Stimulated activated CD8-positive, alpha-beta memory T cell treated with anti-CD3 and anti-CD28 coated beads, Interleukin-4, amount 100 ng/mL, for 24 hours (primary cell): Measurements from ENCODE around the gene TMEM8B.
A peak's percentile ranks its signal among the peaks of the same experiment; 100 is the strongest.

ENCODE experiments used
- DNase-seq: peaks from one replicate; pipeline ENCODE4 v3.0.0-alpha.2; 2020; ENCODE audit warnings: low read depth

The TMEM8B gene

DNA sequence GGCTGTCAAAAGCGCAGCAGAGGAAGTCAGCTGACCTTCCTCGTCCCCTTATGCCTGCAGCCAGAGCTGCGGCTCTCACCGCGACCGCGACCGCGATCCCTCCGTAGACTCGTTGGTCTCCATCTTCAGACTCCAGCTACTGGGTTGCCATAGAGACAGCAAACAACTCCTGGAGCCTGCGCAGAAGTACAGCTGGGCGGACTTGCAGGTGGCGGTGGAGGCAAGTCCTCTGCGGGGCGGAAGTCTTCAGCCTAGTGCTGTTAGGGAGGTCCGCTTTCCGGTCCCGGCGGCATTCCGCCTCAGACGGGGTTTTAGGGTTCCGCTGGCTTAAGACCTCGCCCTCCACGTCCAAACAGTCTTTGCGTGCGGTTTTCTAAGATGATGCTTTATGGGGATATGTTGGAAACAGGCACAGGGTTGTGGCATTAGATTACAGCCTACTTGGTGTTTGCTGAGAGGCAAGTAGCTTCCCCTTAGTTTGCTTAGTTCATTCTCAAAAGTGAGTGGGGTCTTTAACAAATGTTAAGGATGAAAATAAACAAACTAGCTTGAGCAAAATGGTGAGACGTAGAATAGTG lies 16.9 kb upstream of the TMEM8B start, which contains the start of gene SPAG8:
TSS of gene SPAG8 (minus strand) at position 238 of the 578 bp plus-strand sequence. CDS start at position 123, 115 bp downstream.
- peak; percentile 94 for DNase-seq

- no peak for DNase-seq
Measured at GRCh38 chr9:35813434-35814105, 15.5 kb upstream of the TMEM8B start.

DNA sequence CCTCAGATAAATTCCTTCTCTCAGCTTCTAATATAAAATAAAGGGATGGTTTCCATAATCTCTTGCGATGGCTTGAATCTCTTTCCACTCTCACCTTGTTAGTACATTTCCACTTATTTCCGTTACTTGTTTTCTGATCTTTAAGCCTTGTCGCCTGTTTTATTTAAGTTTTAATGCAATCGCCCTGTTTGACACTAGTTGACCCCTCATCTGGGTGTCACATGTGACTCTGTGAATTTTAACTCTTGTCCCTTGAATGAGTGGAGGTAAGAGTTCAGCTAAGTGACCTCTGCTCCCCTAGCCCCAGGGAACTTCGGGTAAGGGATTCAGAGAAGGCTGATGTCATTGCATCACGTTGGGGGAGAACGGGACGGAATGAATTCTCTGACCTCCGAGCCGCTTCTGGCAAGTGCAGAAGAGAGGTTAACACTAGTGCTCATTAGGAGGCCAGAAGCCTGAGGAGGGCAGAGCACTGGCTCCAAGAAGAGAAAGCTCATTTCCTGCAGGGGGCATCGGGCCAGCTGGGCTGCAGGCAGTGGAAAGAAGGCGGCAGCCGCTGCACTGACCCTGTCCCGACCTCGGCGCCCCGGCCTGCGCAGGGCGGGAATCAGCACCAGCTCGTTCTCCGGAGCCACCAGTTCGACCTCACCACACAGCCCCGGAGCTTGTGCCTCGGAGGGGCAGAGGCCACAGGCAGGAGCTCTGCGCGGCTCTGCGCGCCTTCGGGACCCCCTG lies 14.8 kb upstream of the TMEM8B start:
- peak; percentile 21 for DNase-seq

DNA sequence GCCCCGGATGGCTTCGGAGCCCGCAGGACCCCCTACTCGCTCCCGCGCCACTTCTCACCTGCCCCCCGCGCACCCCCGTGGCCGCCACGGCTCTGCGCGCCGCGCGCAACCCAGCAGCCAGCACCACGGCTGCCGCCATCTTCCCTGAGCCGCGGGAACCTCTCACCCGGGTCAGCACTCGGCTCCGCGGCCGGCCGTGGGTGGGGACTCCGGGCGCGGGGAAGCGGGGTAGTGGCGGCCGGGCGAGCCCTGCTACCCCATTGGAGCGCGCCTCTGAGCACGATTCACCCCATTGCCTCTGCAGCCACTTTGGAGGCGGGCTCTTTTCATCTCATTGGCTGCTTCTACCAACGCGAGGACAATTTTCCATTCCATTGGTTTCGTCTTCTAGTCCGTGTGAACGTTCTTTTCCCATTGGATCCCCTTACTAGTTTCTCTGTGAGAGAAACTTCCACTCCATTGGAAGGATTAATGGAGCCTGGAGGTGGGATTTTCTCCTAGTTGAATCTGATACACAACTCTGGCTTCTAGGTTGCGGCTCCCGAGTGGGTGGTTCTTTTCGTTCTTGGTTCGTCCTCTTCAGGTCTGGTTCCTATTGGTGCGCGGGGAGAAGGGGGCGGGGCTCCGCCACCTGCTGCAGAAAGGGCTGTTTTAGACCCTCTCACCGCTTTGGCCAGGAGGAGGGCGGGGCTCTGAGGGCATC lies 14.0 kb upstream of the TMEM8B start, which contains the start of gene HINT2:
TSS of gene HINT2 (minus strand) at position 202 of the 703 bp plus-strand sequence. CDS start at position 139, 63 bp downstream.
- DNase-seq = peak; percentile 95

GRCh38 chr9:35816708-35817107 lies 12.3 kb upstream of the TMEM8B start:
- DNase-seq = no peak

GRCh38 chr9:35818341-35818740 lies 10.7 kb upstream of the TMEM8B start:
- no peak for DNase-seq

DNA sequence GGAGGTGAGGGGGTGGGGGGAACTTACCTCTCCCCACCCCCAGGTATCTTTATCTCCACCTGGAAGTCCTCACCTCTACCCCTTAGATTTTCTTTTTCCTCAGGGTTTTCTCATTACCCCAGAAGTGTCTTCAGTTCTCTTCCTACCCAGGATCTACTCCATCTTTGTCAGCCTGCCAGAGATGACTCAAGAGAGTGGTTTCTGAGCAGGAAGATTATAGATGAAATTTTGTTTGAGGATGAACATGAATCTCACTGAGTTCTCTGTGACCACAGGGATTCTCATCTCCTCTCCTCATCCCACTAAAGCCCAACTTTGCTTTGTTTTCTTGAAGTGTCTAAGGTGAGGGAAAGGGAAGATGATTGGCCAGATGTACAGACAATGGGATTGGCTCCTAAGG lies 9.0 kb upstream of the TMEM8B start:
- no peak for DNase-seq

DNA sequence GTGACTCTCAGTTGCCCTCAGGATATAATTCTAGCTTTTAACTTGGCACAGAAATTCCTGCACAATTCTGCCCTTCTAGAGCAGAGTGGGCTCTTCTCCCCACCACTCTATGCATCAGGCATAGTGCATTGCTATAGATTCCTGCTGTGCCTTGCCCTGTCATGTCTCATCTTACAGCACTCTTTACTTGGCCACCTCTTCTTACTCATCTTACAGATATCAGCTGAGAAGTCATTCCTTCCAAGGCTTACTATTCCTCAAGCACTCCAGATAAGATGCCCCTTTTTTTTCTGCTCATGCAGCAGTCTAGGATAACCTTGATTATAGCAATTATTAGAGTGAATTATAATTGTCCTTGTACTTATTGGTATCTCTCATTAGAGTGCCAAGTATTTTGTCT lies 6.1 kb upstream of the TMEM8B start:
- DNase-seq = no peak

GRCh38 chr9:35826071-35826701 lies 2.8 kb upstream of the TMEM8B start:
- no peak for DNase-seq

DNA sequence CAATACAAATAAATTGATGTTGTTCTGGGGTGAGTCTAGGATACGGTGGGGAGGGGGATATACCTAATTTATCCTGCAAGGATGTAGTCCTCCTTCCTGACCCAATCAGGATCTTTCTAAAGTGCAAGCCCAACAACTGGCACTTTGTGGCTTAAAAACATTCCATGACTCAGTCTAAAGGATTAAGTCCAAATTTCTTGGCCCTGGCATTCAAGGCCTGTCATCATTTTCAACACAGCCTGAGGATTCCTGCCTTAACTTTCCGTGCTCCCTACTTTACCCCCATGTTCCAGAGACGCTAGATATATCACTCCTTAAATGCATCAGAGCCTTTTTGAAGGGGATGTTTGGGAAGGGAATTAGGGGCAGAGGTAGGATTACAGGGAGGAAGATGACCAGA lies 1.5 kb upstream of the TMEM8B start:
- DNase-seq = no peak

GRCh38 chr9:35828716-35829083 lies 328 bp upstream of the TMEM8B start, which contains the start of gene FAM221B:
Gene FAM221B, minus strand, starts transcription at chr9:35828732. Its CDS starts 2,571 bp downstream, at chr9:35826161.
- DNase-seq = no peak

DNA sequence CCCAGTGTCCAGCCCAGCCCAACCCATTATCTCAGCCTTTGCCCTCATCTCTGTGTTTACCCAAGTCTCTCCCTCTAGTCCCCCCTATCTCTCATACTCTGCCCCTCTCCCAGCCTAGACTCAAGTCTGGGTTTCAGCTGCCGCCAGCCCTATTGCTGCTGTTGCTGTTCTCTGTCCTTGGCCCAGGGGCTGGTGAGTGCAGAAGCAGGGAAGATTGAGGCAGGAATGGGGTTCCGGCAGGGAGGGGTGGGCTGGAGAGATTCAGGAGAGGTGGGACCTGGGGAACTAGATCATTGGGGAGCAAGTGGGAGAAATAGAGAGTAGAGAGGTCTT lies 702 bp downstream of the TMEM8B start:
- no peak for DNase-seq

DNA sequence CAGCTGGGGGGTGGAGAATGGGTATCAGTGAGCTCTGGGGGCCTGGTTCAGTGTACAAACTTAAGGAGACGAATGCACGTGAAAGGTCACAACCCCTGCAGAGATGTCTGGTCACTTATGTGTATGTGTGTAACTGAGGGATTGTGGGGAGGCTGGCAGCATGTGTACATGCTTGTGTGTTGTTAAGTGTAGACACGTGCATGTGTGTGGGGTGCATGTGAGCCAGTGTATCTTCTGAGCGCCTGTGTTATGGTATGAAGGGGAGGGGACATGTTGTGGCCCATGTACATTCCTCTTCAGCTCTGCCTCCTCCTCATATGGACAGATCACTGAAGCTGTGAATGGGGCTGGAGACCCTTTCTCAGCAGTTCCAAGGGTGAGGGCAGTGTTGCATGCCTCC lies 2.0 kb downstream of the TMEM8B start:
- no peak for DNase-seq

GRCh38 chr9:35832814-35833213 lies 3.8 kb downstream of the TMEM8B start:
- no peak for DNase-seq

DNA sequence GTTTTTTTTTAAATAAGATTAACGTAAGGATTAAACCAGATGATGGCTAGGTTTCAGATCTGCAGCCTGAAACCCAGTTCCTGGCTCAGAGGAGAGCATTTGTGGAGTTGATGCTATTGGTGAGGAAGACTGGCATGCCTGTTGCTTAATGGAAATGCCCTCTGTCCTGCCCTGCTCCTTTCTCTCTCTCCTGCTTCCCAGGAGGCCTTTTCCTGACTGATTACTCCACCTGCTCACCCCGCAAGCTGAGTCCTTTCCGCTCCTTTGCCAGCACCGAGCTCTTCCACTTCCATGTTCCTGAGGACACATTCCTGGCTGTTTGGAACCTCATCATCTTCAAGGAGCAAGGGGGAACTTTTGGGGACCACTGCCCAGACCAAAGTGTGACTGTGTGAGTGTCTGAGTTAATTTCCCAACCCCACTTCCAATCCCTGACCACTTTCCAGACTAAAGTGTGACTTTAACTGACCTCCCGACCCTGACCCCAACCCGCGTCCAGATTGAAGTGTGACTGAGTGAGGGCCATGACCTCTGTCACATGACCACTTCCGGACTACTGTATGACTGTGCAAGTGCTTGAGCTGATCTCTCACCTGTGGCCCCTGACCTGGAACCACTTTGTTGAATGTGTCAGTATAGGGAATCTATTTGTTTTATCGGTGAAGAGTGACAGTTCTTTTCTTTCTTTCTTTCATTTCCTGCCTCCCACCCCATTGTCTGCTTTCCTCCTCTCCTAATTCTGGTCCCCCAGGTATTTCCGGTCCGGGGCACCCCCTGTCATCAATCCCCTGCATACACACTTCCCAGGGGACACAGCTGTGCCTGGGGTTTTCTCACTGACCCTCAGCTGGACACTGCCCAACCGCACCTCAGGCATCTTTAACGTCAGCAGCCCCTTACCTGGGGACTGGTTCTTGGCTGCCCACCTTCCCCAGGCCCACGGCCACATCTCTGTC lies 5.5 kb downstream of the TMEM8B start:
- no peak for DNase-seq

- no peak for DNase-seq
Measured at GRCh38 chr9:35835216-35835632, 6.2 kb downstream of the TMEM8B start.

DNA sequence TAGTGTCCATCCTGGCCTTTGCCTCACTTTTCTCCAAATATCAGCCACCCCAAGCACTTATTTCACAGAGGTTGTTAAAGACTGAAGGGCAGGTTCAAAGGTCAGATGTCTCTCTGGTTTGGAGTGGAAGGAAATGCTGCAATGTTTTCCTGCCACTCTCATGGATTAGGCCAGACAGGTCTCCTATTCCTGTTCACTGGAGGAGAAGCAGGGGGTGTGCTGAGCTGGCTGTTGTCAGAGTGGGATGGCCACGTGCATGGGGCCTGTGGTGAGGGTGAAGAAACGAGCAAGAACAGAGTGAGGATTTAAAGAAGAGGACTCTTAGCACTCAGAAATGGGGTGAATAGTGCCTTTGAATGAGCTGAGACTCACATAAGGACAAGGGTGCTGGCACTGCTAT lies 6.7 kb downstream of the TMEM8B start:
- DNase-seq = no peak

- no peak for DNase-seq
Measured at GRCh38 chr9:35836595-35836994, 7.6 kb downstream of the TMEM8B start.

- no peak for DNase-seq
Measured at GRCh38 chr9:35839926-35840325, 10.9 kb downstream of the TMEM8B start.

DNA sequence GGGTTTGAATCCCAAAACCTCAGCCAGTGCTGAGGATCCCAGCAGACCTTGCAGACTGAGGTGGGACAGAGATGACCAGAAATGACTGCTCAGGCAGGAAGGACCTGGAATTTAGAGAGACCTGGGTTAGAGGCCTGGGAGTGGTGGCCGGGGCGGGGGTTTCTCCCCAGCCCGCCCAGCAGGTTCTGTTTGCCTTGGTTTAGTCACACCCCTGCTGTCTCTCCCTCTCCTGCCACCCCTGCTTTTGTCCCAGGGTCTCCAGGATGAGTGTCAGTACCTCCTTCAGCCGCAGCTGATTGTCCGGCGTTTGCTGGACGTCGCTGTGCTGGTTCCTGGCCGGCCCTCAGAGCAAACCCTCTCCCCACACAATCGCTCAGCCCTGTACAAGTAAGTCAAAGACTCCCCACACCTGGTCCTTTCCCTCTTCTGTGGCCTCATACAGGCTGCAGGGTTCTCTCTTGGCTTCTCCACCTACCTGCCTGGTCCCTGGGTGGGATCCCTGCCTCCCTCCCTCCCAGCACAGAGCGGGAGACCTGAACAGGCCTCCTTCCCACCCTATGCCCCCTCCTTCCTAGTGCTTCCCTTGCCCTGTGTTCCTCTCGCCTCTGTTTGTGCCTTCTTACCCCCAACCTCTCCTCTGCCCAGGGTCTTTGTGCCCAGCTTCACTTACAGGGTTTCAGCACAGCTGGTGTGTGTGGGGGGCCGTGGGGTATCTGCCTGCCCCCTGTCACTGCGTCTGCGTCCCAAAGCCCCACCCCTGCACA lies 12.0 kb downstream of the TMEM8B start:
- no peak for DNase-seq
